Liver (tissue), 3 donors: ENCODE data around the gene LINC01488.

ENCODE experiments used
- CTCF ChIP-seq: fragments of 150-350 bp; IDR thresholded peaks from 2 replicates; pipeline ENCODE4 v1.5.1; 2017; ENCODE audit warnings: improper control_type of control experiment, low read depth, low read length; ENCODE audit not compliant: missing input control
- FOXA1 ChIP-seq: IDR thresholded peaks from 2 replicates; pipeline ENCODE4 v1.6.1; 2016; ENCODE audit warnings: antibody characterized with exemption
- JUND ChIP-seq, 2 donors: IDR thresholded peaks; 2 replicates each; pipeline ENCODE4 v1.6.1; 2016; ENCODE audit warnings: antibody characterized with exemption in 2 of 2
- MAX ChIP-seq: IDR thresholded peaks from 2 replicates; pipeline ENCODE4 v1.6.1; 2016; ENCODE audit warnings: antibody characterized with exemption
- TAF1 ChIP-seq: conservative IDR thresholded peaks from 2 replicates; pipeline ENCODE4 v1.6.1; 2016; ENCODE audit warnings: antibody characterized with exemption, mild to moderate bottlenecking
- YY1 ChIP-seq: IDR thresholded peaks from 2 replicates; pipeline ENCODE4 v1.6.1; 2016; ENCODE audit warnings: antibody characterized with exemption, mild to moderate bottlenecking
- donor health status: healthy.
- donor health status: healthy.

- no peak for TF ChIP-seq CTCF
- TF ChIP-seq YY1, result no peak
- no peak for TF ChIP-seq FOXA1
- TF ChIP-seq TAF1, result no peak
- TF ChIP-seq JUND (IDR thresholded peaks at IDR 0.05), result no peak
- TF ChIP-seq MAX, result no peak
Measured at GRCh38 chr11:69491071-69492031, 9.9 kb downstream of the LINC01488 start.
